HG03135 (cell line): ENCODE measurements around the gene SLC35G1.

Source experiments
- ATAC-seq: cut with Tn5 transposase; IDR thresholded peaks from one replicate; pipeline ENCODE4 v1.9.1; 2021; ENCODE audit warnings: mild to moderate bottlenecking, moderate library complexity; ENCODE audit not compliant: unreplicated experiment

Gene SLC35G1

GRCh38 chr10:93947524-93947923 lies 53.7 kb downstream of the SLC35G1 start:
- ATAC-seq: no peak

GRCh38 chr10:93951905-93952304 lies 58.1 kb downstream of the SLC35G1 start:
- ATAC-seq: no peak
